ENCODE data around the gene ZNF221. TPM values are rescaled to one million over a fixed set of nuclear protein-coding genes. Genes with fewer than 3 reads are reported as not detected.
"Not testable (repeated sequence)": the region's sequence is repeated elsewhere in the genome, so short reads cannot be mapped to it uniquely, and the experiment has no call there.

ZNF221 gene
- 1 to 10 TPM; 6.0 to 9.0 (median 8.0) TPM for polyA plus RNA-seq (ENCODE audit: insufficient read length in 3 of 3)
- long read RNA-seq, donor 1, partial matches to known transcripts = 0 of 2 reads
- long read RNA-seq, donor 1, other reads (novel, unspliced or antisense) = 0 of 2 reads
- long read RNA-seq, donor 2, partial matches to known transcripts = 0 of 1 reads
- long read RNA-seq, donor 2, other reads (novel, unspliced or antisense) = 0 of 1 reads
- long read RNA-seq, donor 3, partial matches to known transcripts = 0 of 1 reads
- long read RNA-seq, donor 3, other reads (novel, unspliced or antisense) = 0 of 1 reads
- long read RNA-seq, donor 4 = 0 reads
- long read RNA-seq, donor 5 = 0 reads
- long read RNA-seq, donor 6, partial matches to known transcripts = 0 of 2 reads
- long read RNA-seq, donor 6, other reads (novel, unspliced or antisense) = 0 of 2 reads
- long read RNA-seq, donor 7 = 0 reads
- long read RNA-seq, donor 8 = 0 reads
- long read RNA-seq, donor 9, partial matches to known transcripts = 0 of 1 reads
- long read RNA-seq, donor 9, other reads (novel, unspliced or antisense) = 0 of 1 reads
- long read RNA-seq, donor 10, partial matches to known transcripts = 0 of 2 reads
- long read RNA-seq, donor 10, other reads (novel, unspliced or antisense) = 0 of 2 reads
- long read RNA-seq, donor 11 = 0 reads
- long read RNA-seq, donor 12 = 0 reads
- long read RNA-seq, donor 13 = 0 reads
- long read RNA-seq, donor 14 = 0 reads
- long read RNA-seq, donor 15, partial matches to known transcripts = 0 of 2 reads
- long read RNA-seq, donor 15, other reads (novel, unspliced or antisense) = 0 of 2 reads
- long read RNA-seq, donor 16 = 0 reads

- DNase-seq = peak; percentile 97
These were observed at the start of gene ZNF221 for GRCh38 chr19:43950834-43951645. Gene ZNF221, plus strand, starts transcription at chr19:43951228. Its CDS starts 11,499 bp downstream, at chr19:43962727.

DNA sequence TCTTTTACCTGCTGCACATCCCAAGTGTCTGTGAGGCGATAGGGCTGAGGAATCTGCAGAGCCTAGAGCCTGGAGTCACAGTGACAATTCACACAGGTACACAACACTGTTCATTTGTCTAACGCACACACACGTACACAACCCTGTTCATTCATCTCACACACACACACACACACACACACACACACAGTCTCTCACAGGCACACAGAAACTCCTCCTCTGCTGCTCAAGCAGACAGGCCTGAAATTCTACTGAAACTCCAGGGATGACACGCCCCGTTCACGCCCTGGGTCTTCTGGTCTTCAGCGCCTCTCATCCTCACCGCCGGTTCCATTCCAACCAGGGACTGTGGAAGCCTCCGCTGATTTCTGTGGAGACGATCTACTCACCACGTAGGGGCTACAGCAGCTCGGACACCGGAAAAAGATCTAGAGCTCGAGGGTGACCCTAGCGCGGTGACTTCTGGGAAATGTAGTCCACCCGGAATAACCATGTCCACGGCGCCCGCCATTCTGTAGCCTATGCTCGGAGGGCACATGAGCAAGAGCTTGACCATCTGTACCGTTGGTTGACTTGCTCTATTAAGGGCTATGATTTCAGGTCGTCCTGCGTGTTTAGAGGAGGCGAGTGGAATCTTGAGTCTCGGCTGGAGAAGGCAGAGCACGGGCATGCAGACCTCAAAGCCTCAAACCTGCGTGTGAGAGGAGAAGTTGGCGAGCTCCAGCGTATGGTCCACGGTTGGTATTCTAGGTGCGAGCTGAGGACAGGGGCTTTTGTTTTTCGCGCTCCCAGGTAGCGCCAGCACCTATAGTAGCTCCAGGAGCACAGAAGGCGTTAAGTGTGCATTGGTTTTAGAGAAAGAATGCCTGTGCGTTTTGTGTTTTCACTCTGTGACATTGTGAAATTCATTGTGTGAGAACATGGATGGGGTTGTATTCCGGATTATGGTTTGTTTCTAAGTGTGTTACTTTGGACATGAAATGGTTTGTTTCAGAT, 49.3 kb upstream of the ZNF221 start:
- peak; percentile 87 for DNase-seq

- DNase-seq = no peak
These were observed 48.6 kb upstream of the ZNF221 start for GRCh38 chr19:43902399-43902798.

GRCh38 chr19:43905897-43906296, 45.1 kb upstream of the ZNF221 start:
- DNase-seq = no peak

DNA sequence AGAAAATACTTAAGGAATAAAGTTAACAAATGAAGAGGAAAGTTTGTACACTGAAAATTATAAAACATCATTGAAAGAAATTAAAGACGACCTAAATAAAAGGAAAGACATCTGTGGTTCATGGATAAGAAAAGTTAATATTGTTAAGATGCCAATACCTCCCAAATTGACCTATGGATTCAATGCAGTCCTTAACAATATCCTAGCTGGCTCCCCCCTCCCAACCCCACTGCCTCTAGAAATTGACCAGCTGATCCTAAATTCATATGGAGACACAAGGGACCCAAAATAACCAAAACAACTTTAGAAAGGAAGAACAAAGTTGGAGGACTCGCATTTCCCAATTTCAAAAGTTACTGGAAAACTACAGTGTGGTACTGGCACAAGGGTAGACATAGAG, 44.3 kb upstream of the ZNF221 start:
- DNase-seq = no peak

DNA sequence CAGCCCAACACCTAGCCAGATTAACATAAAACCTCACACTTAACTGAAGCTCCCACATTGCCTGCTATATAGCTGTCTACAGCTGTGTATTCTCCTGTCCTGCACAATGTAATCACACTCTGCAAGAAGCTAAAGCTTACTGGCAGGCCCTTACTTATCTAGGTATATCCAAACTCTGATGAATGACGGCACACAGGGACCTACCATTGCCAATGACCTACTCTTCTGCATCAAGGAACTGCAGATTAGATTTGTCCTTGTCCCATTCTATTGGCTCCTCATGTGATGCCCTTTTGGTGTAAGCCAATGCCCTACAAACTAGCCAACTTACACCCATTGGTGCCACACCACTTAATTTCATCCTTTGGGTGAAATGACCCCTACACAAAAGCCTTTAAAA, 42.4 kb upstream of the ZNF221 start:
- DNase-seq = no peak

DNA sequence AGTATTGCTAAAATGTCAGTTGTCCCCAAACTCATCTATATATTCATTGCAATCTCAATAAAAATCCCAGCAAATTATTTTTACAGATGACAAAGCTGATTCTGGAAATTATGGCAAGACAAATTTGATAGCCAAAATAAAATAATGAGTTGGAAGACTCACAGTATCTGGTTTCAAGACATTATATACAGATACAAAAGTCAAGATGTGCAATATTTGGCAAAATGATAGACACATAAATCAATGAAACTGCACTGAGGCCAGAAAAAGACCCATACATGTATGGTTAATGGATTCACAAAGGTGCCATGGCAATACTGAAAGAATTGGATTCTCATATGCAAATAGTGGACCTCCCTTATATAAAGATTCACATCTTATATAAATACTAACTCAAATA, 40.1 kb upstream of the ZNF221 start:
- no peak for DNase-seq

DNA sequence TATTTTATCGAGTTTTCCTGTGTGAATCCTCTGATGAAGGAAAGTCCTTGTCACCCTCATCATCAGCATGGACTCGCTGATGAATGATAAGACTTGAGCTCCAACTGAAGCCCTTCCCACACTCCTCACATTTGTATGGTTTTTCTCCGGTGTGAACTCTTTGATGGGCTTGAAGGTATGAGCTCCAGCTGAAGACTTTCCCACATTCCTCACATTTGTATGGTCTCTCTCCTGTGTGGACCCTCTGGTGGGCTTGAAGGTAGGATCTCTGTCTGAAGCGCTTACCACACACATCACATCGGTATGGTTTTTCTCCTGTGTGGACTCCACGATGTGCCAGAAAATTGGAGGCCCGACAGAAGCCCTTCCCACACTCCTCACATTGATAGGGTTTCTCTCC, 37.6 kb upstream of the ZNF221 start:
- no peak for DNase-seq

DNA sequence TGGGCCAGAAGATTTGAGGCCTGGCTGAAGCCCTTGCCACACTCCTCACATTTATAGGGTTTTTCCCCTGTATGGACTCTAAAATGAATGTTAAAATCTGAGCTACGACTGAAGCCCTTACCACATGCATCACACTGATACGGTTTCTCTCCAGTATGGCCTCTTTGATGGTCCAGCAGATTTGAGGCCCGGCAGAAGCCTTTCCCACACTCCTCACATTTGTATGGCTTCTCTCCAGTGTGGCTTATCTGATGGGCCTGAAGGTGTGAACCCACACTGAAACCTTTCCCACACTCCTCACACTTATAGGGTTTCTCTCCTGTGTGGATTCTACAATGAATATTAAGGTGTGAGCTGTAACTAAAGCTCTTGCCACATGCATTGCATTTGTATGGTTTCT, 37.0 kb upstream of the ZNF221 start:
- no peak for DNase-seq

DNA sequence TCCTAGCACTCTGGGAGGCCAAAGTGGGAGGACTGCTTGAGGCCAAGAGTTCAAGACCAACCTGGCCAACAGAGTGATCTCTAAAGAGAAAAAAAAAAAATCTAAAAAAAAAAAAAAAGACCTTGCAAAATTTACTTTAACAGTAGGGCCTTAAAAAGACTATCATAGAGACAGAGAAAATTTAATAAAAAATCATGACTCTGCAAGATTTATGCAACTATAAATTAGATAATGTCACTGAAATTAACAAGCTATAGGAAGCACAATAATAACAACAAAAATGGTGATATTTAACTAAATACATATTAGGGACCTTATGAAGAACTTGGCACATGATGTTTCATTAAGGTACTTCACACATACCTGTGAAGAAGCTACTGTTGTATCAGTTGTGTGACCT, 27.2 kb upstream of the ZNF221 start:
- DNase-seq = no peak

DNA sequence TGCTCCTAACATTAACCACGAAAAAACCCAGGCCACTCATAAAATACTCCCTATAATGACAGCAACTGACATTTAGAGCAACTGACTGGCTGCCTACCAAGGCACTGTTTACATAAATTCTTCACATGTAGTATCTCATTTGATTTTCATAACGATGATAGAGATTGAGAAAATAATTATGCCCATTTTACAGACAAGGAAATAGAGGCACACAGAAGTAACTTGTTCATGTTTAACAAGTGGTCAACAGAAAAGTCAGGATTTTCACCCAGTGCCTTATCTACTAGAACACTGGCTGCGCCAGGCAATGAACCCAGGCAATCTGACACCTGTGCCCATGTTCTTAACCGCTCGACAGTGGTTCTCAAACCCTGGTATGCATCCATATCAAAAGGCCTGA, 22.2 kb upstream of the ZNF221 start:
- no peak for DNase-seq

GRCh38 chr19:43934055-43934984, 16.7 kb upstream of the ZNF221 start:
- peak; percentile 9 for DNase-seq

DNA sequence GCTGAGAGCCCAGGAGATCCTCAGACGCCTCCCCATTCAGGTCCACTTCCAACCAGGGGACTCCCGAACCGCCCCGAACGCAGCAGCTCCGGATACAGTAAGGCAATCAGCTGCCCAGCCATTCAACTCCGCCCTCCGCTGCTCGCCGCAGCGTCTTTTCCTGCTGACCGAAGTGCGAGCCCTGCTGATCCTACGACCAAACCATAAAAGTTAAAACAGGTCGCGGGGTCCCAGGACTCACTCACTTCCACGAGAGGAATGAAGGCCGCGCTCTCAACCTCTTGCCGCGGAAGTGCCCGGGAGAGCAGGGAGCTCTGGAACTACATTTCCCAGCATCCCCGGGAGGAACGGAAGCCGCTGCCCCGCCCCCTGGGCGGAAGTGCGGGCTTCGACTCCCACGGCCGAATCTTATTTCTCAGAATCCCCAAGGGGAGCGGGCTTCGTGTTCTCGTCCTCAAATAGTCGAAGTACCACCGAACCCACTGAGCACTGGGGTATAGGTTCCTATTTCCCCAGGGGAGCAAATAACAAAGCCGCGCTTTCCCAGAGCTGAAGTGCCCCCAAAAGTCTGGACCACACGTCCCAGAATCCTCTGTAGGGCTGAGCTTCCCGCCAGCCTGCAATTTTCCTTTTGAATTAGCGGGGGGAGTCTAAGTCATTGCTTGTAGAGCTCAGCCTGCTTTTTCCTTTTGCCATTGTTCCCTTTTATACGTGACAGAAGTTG, 15.9 kb upstream of the ZNF221 start, which contains the start of gene ZNF45:
TSS of gene ZNF45 (minus strand) at position 298 of the 724 bp plus-strand sequence. CDS start 13,097 bp downstream, outside the sequence.
- peak; percentile 93 for DNase-seq

DNA sequence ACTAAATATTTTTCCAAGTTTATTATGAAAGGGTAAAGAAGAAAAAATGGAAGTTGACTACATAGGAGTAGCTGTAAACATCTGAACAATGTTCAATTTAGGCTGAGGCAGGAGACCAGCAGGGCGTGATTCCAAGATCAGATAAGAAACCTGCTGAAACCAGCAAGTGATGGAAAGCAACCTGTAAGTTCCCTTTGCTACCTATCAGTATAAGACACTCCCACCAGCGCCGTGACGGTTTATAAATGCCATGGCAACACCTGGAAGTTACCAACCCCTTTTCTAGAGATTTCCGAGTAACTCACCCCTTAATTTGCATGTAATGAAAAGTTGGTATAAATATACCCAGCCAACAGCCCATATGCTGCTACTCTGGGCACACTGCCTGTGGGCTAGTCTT, 14.8 kb upstream of the ZNF221 start:
- no peak for DNase-seq

- DNase-seq = no peak
These were observed 11.3 kb upstream of the ZNF221 start for GRCh38 chr19:43939557-43940260.

DNA sequence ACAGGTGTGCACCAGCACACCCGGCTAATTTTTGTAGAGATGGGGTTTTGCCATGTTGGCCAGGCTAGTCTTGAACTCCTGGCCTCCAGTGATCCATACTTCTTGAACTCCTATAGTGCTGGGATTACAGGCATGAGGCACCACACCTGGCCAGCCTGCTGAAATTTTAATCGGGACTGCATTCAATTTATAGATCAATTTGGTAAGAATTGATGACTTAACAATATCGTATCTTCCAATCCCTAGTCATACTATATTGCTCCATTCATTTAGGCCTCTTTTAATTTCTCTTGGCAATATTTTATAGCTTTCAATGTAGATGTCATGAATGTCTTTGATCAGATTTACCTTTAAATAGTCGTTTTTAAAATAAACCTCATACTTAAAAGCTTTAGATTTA, 10.3 kb upstream of the ZNF221 start:
- no peak for DNase-seq

DNA sequence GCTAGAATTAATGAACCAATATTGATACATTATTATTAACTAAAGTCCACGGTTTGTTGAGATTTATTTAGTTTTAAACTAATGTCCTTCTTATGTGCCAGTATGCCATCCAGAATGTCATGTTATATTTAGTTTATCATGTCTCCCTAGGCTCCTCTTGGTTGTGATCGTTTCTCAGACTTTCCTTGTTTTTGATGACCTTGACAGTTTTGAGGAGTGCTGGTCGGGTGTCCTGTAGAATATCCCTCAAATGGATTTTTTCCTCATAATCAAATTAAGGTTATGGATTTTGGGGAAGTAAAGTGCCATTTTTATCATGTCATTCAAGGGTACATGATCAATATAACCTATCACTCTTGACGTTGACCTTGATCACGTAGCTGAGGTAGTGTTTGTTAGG, 9.8 kb upstream of the ZNF221 start:
- DNase-seq = no peak

DNA sequence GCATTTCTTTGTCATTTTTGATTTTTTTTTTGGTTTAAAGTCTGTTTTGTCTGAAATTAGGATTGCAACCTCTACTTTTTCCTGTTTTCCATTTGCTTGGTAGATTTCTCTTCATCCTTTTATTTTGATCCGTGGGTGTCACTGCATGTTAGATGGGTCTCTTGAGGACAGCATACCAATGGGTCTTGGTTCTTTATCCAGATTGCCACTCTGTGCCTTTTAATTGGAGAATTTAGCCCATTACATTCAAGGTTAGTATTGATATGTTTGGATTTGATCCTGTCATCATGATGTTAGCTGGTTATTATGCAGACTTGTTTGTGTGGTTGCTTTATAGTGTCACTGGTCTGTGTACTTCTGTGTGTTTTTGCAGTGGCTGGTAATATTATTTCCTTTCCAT, 3.6 kb upstream of the ZNF221 start:
- DNase-seq = not testable (repeated sequence)
